Measurements from ENCODE around the gene RNF6.
"Not testable (repeated sequence)": the region's sequence is repeated elsewhere in the genome, so short reads cannot be mapped to it uniquely, and the experiment has no call there.

RNF6 gene

DNA sequence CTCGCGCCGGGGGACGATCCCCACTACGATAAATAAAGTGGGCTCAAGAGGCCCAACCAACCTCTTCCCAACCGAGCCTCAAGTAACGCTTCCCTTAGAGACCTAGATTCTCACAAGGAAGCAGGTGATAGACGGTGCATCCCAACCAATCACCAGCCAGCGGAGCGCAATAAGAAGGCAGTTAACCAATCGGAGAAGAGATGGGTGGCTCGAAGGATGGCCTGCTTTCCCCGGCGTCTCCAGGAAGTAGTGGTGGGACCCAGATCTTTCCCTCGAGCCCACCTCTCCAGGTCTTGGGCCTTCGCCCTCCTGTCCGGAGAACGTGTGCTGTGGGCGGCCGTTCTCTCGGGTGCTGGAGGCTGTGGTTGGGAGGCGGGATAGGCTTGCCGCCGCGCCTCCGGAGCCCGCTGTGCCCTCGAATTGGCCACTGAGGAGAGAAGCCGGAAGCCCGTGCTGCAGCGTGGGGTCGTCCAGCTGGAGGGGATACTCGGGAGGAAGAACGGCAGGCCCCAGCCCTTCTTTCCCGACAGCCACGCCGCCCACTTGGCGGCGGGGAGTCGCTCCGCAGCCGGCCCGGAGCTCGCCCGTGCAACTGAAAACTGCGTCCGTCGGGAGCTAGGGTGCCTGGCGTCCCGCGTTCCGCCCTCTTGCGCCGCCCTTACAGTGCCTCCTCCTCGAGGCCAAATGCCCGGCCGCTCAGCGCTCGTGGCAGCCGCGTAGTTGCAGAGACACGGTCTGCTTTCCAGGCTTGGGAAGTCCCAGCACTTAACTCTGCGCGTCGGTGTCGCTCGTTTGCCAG lies at the start of gene RNF6:
RNF6 (minus strand) TSS at position 594 of the 799 bp plus-strand sequence. CDS start 2,665 bp downstream, outside the sequence.
- DNase-seq (ENCODE audit: low read depth), result peak; percentile 99

DNA sequence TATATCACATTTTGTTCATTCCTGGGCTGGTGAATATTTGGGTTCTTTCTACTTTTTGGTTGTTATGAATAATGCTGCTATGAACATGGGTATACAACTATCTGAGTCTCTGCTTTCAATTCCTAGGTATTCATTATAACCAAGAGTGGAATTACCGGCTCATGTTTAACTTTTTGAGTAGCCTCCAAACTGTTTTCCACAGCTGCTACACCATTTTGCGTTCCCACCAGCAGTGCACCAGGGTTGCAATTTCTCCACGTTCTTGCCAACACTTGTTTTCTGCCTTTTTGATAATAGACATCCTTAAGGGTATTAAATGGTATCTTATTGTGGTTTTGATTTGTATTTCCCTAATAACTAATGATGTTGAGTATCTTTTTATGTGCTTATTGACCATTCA lies 48.6 kb upstream of the RNF6 start:
- DNase-seq (ENCODE audit: low read depth), result no peak

DNA sequence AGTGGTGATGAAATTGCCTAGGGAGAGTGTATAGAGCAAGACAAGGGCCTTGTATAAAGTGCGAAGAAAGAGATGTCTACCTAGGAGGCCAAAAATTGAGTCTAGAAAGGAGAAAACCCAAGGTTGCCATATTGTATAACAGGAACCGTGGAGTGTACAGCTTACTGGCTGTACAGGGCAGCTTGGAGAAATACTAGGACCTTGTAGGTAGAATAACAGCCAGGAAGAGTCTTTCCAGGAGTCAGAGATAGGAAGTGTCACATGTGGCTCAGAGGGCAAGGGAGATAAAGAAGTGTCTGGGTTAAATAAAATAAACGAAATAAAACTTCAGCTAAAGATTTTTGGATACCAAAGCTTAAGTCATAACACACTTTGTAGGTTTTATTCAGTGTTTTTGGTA lies 44.2 kb upstream of the RNF6 start:
- DNase-seq (ENCODE audit: low read depth), result no peak

- DNase-seq (ENCODE audit: low read depth), result no peak
Observed at GRCh38 chr13:26262156-26262555, 40.0 kb upstream of the RNF6 start.

DNA sequence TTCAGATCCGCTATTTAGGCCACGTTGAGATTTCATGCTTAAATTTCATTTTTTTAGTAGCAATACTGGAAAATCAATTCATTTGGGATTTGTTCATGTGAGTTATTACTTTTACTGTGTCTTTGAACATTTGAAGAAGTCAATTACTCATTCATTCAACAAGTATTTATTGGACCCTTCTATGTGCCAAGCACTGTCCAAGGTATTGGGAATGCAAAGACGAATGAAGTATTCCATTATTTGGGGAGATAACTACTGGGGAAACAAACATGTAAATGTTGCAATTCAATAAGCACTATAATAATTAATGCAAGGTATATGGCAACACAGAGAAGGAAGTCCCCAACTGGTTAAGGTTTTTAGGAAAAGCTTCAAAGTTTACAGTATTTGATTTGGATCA lies 37.5 kb upstream of the RNF6 start:
- no peak for DNase-seq (ENCODE audit: low read depth)

DNA sequence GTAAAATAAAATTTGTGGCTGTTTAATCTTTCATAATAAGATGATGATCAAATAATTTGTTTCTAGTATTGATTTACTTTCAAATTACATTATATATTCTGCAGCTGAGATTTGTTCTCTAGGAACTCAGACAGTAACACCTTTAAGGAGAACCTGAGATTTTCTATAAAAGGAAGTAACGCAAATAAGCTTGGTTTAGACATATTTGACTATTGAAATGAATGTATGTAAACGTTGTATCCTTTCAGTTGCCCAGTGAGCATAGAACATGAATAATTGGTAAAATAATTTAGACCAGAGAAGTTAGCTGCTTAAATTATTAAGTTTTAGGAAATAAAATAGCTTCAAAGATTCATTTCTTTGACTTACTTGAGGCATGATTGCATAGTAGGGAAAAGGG lies 34.9 kb upstream of the RNF6 start:
- DNase-seq (ENCODE audit: low read depth), result no peak

- DNase-seq (ENCODE audit: low read depth), result no peak
Observed at GRCh38 chr13:26255691-26256277, 33.7 kb upstream of the RNF6 start.

DNA sequence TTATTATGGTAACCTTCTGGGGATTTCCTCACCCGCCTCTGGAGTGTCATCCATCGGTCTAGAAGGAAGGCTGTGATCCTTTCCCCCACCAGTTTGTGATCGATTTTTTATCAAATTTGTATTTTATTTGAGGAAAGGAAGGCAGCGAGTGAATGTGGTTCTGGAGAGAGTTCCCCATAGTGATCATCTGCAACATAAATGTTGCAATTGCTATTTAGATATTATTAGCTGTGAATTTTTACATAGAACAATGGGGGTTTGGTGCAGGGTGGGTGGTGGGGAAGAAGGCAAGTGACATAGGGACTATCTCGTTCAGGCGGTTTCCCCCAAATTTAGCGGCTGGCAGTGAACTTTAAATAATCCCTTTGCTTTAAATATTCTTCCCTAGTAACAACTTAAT lies 33.0 kb upstream of the RNF6 start:
- no peak for DNase-seq (ENCODE audit: low read depth)

GRCh38 chr13:26254583-26255111 lies 32.5 kb upstream of the RNF6 start:
- no peak for DNase-seq (ENCODE audit: low read depth)

DNA sequence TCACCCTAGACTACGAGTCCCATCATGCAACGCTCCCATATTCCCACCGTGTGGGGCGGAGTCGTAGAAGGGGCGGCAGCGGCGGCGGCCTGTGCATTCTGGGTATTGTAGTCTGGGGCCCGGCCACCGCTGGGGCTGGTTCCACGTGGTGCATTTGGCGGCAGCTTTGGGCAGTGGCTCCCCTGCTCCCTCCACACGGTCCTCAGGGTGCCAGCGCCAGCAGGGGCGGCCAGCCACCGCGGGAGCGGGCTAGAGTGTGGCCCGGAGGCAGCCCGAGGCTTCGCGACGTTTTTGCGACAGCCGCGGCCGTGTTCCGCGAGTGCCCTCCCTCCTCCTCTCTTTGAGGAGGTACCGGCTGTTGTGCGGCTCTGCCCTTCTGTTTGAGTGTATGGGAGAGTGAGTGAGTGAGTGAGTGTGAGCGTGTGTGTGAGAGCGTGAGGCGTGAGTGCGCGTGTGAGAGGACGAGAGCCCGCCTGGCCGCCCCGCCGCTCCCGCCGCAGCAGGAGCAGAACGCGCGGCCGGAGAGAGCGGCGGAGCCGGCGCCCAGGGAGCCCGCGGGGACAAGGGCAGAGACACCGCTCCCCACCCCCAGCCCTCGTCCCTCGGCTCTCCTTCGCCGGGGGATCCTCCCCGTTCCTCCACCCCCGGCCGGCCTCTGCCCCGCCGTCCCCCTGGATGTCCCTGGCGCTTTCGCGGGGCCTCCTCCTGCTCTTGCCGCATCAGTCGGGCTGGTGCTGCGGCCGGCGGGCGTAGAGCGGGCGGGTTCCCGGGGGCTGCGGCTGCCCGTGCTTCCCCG lies 31.9 kb upstream of the RNF6 start, which contains the start of gene CDK8:
CDK8 (plus strand) TSS at position 343 of the 796 bp plus-strand sequence. CDS start 513 bp downstream, outside the sequence.
- peak; percentile 76 for DNase-seq (ENCODE audit: low read depth)

DNA sequence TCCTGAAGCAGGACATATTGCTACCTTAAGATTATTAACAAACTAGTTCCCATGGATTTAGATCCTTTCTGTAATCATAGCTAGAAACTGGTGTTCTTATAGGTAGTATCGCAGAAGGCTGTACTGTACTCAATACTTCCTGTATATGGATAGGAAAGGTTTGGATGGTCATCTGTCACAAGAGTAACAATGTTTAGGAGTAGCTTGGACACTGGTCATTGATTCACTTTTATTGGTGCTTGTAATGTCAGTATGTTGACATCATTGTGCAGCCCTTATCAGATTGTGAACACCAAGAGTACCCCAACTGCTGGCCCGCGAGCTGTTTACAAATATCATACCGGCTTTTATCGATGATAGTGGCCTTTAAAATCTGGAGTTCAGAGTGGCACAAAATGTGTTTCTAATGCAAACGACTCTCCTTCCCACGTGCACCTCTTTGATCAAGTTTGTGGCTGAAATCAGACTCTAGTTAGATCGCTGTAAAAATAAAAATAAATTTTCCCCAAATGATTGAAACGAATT lies 31.2 kb upstream of the RNF6 start:
- DNase-seq (ENCODE audit: low read depth), result no peak

- DNase-seq (ENCODE audit: low read depth), result not testable (repeated sequence)
Observed at GRCh38 chr13:26252006-26252405, 29.9 kb upstream of the RNF6 start.

DNA sequence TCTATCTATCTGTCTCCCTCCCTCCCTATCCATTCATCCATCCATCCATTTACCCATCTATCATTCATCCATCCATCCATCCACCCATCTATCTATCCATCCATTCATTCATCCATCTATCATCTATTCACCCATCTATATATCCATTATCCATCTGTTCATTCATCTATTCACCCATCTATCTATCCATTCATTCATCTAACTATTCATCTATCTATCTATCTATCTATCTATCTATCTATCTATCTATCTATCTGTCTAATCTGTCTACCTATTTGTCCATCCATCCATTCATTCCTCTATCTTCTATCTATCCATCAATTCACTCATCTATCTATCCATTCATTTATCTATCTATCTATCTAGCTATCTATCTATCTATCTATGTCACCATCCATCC lies 27.4 kb upstream of the RNF6 start:
- no peak for DNase-seq (ENCODE audit: low read depth)

DNA sequence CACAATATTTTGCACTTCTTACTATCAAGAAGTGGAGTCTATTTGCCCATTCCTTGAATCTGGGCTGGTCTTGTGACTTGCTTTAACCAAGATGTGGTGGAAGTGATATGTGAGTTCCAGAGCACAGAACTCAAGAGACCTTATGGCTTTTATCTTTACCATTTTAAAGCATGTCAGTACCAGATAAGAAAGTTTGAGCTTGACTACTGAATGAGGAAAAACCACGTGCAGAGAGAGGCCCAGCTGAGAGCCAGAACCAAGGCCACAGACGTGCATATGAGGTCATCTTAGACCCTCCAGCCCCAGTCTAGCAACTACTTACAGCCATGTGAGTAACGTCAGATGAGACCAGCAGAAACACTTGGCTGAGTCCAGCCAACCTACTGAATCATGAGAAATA lies 25.5 kb upstream of the RNF6 start:
- no peak for DNase-seq (ENCODE audit: low read depth)

DNA sequence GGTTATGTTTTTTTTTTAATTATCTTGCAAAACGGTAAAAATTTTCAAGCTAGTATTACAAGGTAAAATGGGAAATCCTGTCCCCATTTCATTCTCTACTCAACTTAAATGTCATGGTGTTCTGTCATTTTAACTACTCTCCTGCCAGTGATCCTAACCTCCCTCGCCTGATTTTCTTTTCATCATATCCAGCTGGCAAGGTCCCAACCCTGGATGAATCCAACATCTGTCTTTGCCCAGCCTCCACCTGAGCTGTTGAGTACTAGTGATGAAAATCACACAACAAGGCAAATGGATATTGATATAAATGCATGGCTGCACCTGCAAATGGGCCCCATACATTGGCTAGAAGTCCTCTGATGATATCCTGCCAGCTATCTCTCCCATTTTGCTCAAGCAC lies 24.9 kb upstream of the RNF6 start:
- DNase-seq (ENCODE audit: low read depth), result no peak

DNA sequence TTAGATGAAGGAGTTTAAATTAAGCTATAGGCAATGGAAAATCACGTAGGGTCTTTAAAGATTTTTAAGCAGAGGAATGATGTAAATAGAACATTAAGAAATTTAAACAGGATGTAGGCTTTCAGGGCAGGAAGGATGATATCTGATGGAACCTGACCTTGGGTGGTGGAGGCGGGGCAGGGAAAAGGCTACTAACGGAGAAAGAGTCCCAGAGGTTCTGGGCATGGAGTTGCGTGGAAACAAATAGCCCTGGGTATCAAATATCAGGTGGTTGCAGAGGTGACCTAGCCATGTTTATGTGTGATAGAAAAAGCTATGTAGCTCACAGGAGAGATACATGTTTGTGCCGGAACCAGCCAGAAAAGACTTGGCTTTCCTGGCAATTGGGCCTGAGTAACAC lies 24.0 kb upstream of the RNF6 start:
- no peak for DNase-seq (ENCODE audit: low read depth)

GRCh38 chr13:26236296-26236695 lies 14.2 kb upstream of the RNF6 start:
- no peak for DNase-seq (ENCODE audit: low read depth)

DNA sequence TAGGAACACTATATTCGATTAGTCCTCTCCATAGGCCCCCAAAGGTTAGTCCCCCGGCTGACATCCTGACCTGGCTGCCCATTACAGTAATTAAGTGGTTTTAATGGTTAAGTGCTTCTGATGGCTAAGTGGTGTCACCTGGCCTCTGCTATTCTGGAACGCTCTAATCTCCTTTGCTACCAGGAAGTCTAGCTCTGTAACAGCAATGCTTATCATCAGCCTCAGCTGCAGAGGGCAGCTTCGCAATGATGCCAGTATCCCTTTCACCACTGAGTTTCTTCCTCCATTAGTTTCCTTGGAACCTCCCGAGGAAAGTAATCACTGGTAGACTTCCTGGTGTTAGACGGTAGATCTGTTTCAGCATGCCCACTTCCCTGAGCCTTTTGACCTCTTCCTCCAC lies 8.6 kb upstream of the RNF6 start:
- DNase-seq (ENCODE audit: low read depth), result no peak

GRCh38 chr13:26229080-26229615 lies 7.0 kb upstream of the RNF6 start:
- DNase-seq (ENCODE audit: low read depth), result no peak

- DNase-seq (ENCODE audit: low read depth), result no peak
Observed at GRCh38 chr13:26228096-26228495, 6.0 kb upstream of the RNF6 start.

DNA sequence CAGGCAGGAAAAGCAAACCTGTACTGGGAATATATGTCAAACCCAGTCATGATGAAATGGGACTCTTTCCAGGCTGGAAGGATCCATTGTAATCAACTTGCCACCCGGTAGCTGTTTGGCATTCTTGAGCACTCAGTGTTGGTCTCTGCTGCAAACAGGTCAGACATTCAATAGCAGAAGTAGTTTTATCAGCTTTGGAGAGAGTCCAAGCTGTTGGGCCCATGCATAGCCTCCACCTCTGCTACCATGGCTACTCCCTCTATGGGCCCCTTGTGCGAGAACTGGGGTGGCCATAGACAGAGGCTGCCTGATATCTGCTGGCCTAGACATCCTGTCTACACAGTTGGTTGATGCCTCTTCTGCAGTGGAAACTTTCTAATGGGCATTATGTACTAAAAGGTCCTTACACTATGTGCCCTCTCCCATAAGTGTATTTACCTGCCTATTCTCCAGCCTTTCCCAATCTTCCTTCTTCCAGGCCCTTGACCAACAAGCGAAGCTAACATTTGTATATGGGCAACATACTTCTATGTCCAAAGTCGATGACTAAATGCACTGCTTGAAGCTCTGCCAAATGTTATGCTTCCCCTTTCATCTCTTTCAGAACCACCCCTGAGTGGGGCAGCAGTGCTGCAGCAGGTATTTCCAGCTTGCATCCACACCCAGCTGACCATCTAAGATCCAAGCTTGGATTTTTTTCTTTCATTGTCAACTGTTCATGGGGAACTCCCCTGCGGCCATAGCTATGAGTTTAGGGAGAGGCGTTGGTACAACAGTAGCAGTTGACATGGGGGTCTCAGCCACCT lies 5.3 kb upstream of the RNF6 start:
- DNase-seq (ENCODE audit: low read depth), result no peak

All from GM04503 (cell line).